Vagina (tissue), 2 donors: ENCODE data around the gene NCBP1.

Experiments used
- CTCF ChIP-seq, 3 experiments: fragments of 450-650 bp in 2 of 3; fragments of 200-600 bp in 1 of 3; sonication (generic) in 1 of 3; IDR thresholded peaks; one replicate each; pipeline ENCODE4 v1.5.1; 2017 to 2019; ENCODE audit warnings: antibody characterized with exemption in 3 of 3, mild to moderate bottlenecking in 2 of 3, moderate library complexity in 2 of 3
- POLR2A ChIP-seq, 2 donors: fragments of 450-650 bp; IDR thresholded peaks; one replicate each; pipeline ENCODE4 v1.6.1; 2017; ENCODE audit warnings: antibody characterized with exemption in 2 of 2, mild to moderate bottlenecking in 2 of 2, moderate library complexity in 2 of 2
- POLR2AphosphoS5 ChIP-seq, 2 donors: sonication (generic); formaldehyde crosslinking; IDR thresholded peaks; one replicate each; pipeline ENCODE4 v1.9.0; 2017; ENCODE audit warnings: antibody characterized with exemption in 2 of 2, mild to moderate bottlenecking in 2 of 2, low read depth in 1 of 2; ENCODE audit not compliant: insufficient read depth in 1 of 2

DNA sequence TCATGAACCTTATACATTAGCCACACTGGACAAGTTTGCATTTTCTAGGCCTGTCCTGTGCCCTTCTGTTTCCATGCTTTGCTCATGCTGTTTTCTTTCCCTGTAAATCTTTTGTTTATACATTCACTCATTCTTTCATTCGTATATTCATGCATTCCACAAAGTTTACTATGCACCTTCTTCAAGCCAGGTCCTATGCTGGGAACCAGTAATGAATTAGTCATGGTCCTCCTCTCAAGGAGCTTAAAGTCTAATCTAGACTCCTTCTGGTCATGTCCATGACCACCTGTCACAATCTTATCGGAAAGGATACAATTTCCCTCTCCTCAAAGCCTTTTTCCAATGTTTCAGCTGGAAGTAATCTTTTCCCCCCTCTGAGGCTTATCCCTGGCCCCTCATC lies 72.6 kb downstream of the NCBP1 start:
- TF ChIP-seq POLR2AphosphoS5 (IDR thresholded peaks at IDR 0.05; ENCODE audit: insufficient read depth in 1 of 2, low read depth in 1 of 2): no peak
- no peak for TF ChIP-seq CTCF (IDR thresholded peaks at IDR 0.05)
- TF ChIP-seq POLR2A (IDR thresholded peaks at IDR 0.05): no peak
